ENCODE results near the gene GABRG3.

Gene GABRG3

DNA sequence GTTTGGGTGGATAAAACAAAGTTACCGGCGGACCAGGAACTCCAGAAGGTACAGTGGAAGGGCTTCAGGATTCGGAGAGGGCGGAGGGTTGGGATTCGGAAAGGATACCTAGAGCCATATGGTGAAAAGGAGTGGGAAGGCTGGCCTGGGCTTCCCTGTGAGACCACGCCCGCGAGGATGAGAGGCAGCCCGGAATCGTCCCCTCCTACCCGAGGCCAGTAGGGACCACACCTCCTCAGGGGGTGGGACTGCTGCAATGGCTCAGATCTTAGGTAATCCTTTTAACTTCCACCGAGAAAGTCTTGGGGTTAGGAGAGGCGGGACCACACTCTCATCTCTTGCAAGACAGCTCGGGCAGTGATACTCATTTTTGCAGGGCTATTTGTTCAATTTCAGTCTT is 616.8 kb downstream of the GABRG3 start:
- Histone ChIP-seq H3K4me1 (ENCODE audit: insufficient read depth, insufficient read length) (no peaks in the 10 kb centered on the region), H3K9ac (ENCODE audit: insufficient read length, low read depth) (no peak overlapping the region), H3K9me3 (ENCODE audit: insufficient read depth, low read length) (no peaks in the 10 kb centered on the region), H3K4me3 (ENCODE audit: insufficient read length, low read depth) (no peak overlapping the region), H3K36me3 (ENCODE audit: insufficient read depth, insufficient read length, low read length) (no peaks in the 10 kb centered on the region), H3K27me3 (ENCODE audit: insufficient read depth, insufficient read length) (no peaks in the 10 kb centered on the region)
- TF ChIP-seq ZNF274 (IDR thresholded peaks at IDR 0.05; ENCODE audit: low read depth, low read length) (no peak), YY1 (IDR thresholded peaks at IDR 0.05; ENCODE audit: insufficient read depth, insufficient read length) (no peak), SUZ12 (IDR thresholded peaks at IDR 0.05; ENCODE audit: extremely low read depth, insufficient read depth, insufficient read length) (no peak)
- DNase-seq (ENCODE audit: low read depth, low spot score) = peak; percentile 44

- no peaks in the 10 kb centered on the region for H3K4me1 ChIP-seq (ENCODE audit: insufficient read depth, insufficient read length)
- H3K36me3 ChIP-seq (ENCODE audit: insufficient read depth, insufficient read length, low read length) = no peaks in the 10 kb centered on the region
- H3K9ac ChIP-seq (ENCODE audit: insufficient read length, low read depth) = no peak overlapping the region
- H3K9me3 ChIP-seq (ENCODE audit: insufficient read depth, low read length) = no peaks in the 10 kb centered on the region
- TF ChIP-seq YY1 (IDR thresholded peaks at IDR 0.05; ENCODE audit: insufficient read depth, insufficient read length) (no peak), SUZ12 (IDR thresholded peaks at IDR 0.05; ENCODE audit: extremely low read depth, insufficient read depth, insufficient read length) (no peak), ZNF274 (IDR thresholded peaks at IDR 0.05; ENCODE audit: low read depth, low read length) (no peak)
- no peak overlapping the region for H3K4me3 ChIP-seq (ENCODE audit: insufficient read length, low read depth)
- H3K27me3 ChIP-seq (ENCODE audit: insufficient read depth, insufficient read length) = no peaks in the 10 kb centered on the region
- no peak for DNase-seq (ENCODE audit: low read depth, low spot score)
Measured at GRCh38 chr15:27589260-27589659, 618.3 kb downstream of the GABRG3 start.

- no peak overlapping the region for H3K9ac ChIP-seq (ENCODE audit: insufficient read length, low read depth)
- DNase-seq (ENCODE audit: low read depth, low spot score) = no peak
- H3K36me3 ChIP-seq (ENCODE audit: insufficient read depth, insufficient read length, low read length) = no peaks in the 10 kb centered on the region
- TF ChIP-seq ZNF274 (IDR thresholded peaks at IDR 0.05; ENCODE audit: low read depth, low read length) (no peak), SUZ12 (IDR thresholded peaks at IDR 0.05; ENCODE audit: extremely low read depth, insufficient read depth, insufficient read length) (no peak), YY1 (IDR thresholded peaks at IDR 0.05; ENCODE audit: insufficient read depth, insufficient read length) (no peak)
- no peaks in the 10 kb centered on the region for H3K4me1 ChIP-seq (ENCODE audit: insufficient read depth, insufficient read length)
- no peaks in the 10 kb centered on the region for H3K9me3 ChIP-seq (ENCODE audit: insufficient read depth, low read length)
- H3K4me3 ChIP-seq (ENCODE audit: insufficient read length, low read depth) = no peak overlapping the region
- H3K27me3 ChIP-seq (ENCODE audit: insufficient read depth, insufficient read length) = no peaks in the 10 kb centered on the region
Measured at GRCh38 chr15:27589782-27590181, 618.8 kb downstream of the GABRG3 start.
